Activated naive CD4-positive, alpha-beta T cell treated with Interleukin-2 at 50 U/mL for 16 hours (primary cell): ENCODE data around the gene DPPA4.
"Not testable (repeated sequence)": the region's sequence is repeated elsewhere in the genome, so short reads cannot be mapped to it uniquely, and the experiment has no call there.

Source experiments
- DNase-seq: peaks from one replicate; pipeline ENCODE4 v3.0.0-alpha.2; 2020

The DPPA4 gene

DNA sequence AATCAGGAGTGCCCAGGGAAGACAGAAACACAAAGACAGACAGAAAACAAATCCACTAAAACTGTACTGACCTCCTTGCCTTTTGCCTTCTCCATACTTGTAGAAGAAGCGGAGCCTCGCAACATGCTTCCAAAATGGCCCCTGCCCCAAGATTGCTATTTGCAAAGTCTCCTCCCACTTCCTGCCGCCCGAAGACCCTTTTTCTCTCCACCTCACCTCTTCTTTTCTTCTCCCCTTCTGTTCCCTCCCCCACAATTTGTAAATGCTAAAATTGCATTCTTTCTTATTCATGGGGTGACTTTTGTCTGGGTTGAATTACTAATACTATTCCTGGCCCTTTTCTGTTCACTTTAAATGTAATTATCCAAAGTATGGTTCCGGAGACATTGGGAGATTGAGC is at the start of gene DPPA4:
Gene DPPA4 (minus strand): TSS at position 154 of the 400 bp plus-strand sequence. CDS start 29 bp downstream, at position 125.
- DNase-seq, result no peak

GRCh38 chr3:109385442-109386318 is 48.3 kb upstream of the DPPA4 start:
- DNase-seq, result no peak

DNA sequence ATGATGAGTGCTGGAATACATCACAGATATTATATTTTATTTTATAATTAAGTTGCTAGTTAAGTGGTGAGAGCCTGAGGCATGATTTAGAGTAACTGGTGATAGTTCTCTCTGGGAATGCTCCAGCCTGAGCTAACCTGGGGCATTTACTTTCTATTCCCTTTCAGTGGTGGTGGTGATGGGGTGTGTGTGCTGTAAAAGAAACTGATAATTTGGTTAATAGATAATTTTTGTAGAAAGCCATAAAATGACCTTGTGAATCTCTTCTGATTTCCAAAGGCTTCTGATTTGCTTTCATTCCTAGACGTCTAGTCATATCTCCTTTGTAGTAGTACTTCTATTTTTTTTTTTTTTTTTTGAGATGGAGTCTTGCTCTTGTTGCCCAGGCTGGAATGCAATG is 46.8 kb upstream of the DPPA4 start:
- no peak for DNase-seq

DNA sequence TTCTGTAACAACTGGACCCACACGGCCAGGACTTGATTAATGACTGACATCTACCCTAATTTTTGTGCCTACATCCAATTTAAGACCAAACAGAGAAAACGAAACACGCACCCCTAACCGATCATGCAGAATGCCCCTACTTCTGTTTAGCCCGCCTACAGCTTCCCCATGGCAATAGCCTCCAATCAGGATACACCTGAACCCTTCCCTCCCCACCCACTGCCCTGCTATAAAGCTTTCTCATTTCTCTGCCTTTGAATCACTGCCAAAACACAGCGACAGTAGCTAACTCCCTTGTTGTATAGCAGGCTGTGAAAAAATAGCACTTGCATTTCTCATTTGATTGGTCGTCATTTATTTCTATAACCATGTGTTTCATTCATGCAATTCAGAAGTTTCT is 45.2 kb upstream of the DPPA4 start:
- no peak for DNase-seq

DNA sequence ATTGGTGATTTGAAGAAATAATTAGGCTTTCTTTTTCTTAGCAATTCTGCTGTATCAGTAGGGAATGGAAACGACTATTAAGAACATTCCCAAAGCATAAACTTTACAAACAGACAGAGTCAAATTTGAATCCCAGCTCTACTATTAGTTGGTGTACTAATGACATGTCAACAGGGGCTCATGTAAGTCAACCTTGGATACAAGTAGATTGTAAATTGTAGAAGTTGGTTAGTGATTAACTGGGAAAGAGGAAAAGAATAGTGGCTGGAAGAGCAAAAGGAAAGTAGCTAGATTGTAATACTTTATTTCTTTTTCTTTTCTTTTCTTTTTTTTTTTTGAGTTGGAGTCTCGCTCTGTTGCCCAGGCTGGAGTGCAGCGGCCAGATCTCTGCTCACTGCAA is 38.6 kb upstream of the DPPA4 start:
- DNase-seq, result no peak

GRCh38 chr3:109374434-109374833 is 37.1 kb upstream of the DPPA4 start:
- DNase-seq, result not testable (repeated sequence)

DNA sequence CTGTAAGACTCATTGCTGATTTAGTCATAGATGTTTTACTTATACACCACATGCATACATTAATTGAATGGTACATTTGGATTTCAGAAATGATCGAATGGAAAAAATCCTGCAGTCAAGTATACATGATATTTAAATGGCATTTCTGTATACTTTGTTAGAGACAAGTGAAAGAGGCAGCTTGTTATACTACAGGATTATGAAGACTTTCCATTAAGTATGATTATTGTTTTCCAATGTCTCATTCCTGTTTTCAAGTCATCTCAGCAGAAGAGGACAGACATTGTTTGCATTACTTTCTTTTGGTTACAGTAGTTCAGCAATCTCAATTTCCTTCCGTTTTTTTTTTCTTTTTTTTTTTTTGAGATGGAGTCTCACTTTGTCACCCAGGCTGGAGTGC is 36.6 kb upstream of the DPPA4 start:
- DNase-seq, result no peak

GRCh38 chr3:109372639-109373038 is 35.3 kb upstream of the DPPA4 start:
- no peak for DNase-seq

- no peak for DNase-seq
These were observed 32.2 kb upstream of the DPPA4 start for GRCh38 chr3:109369510-109369909.

- DNase-seq, result no peak
These were observed 26.7 kb upstream of the DPPA4 start for GRCh38 chr3:109364088-109364487.

- DNase-seq, result no peak
These were observed 26.3 kb upstream of the DPPA4 start for GRCh38 chr3:109363634-109364033.

GRCh38 chr3:109362823-109363222 is 25.5 kb upstream of the DPPA4 start:
- no peak for DNase-seq

GRCh38 chr3:109358809-109359208 is 21.5 kb upstream of the DPPA4 start:
- not testable (repeated sequence) for DNase-seq

DNA sequence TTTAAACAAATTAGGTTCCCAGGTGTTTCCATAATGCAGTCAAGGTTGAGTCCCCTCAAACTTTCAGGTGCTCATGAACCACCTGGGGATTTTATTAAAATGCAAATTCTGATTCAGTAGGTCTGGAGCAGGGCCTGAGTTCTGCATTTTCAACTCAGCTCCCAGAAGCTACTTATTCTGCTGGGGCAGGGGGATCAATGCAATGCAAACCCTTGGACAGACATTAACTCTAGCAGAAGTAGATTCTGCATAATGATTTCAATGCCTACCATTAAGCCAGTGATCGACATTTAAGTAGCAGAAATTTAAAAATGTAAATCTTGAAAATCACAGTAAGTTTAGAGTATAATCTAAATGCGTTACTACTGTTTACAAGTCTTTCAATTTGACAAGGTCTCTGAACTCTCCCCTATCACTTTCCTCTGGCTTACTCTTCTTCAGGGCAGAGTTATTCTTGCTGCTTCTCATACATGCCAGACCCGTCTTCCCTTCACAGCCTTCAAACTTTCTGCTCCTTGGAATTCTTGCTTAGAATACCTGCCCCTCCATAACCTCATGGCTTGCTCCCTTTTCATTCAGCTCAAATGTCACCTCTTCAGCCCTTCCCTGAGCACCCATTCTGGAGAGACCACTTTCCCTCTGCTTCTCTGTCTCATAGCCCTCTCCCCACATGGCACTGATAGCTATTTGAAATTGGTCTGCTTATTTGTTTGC is 19.3 kb upstream of the DPPA4 start:
- no peak for DNase-seq

- DNase-seq, result no peak
These were observed 18.5 kb upstream of the DPPA4 start for GRCh38 chr3:109355625-109356441.

GRCh38 chr3:109353057-109353456 is 15.7 kb upstream of the DPPA4 start:
- DNase-seq, result no peak

DNA sequence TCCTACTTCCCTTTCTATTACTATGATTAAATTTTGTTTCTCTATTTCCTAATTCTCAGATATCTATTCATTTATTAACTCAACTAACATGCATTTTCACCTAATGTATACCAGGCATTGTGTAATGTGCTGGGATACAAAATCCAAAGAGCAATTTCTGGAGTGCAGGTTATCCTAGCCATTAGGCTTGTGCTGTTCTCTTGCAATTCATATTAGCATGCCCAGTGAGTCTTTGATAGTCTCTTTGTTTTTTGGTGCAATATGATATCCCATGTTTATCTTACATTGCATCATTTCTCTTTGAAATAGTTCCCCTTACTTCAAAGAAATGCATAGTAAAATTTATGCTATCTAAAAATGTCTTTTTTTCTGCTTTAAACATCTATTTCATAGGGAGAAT is 13.9 kb upstream of the DPPA4 start:
- DNase-seq, result no peak

DNA sequence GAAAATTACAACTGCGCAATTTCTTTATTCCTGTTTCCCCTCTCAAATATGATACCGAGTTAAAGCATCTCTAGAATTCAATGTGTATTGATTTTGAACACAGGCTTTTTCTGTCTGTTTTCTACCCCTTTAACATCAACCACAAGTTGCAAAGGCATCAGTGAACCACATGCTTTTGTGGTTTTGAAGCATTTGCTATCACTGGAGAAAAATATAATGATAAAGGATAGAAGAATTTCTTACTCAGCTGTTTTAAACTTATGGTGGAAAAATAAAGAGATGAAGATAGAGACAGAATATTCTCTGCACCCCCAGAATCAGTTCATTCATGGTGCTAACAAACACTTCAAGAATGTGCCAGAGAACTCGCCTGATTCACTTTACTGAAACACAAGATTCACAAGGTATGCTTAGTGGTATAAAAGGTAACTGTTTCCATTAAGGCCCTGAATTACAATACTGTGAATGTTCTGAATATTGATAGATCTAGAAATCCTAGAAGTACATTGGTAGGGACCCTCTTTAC is 9.5 kb upstream of the DPPA4 start:
- DNase-seq, result no peak

GRCh38 chr3:109346099-109346498 is 8.8 kb upstream of the DPPA4 start:
- DNase-seq, result no peak

DNA sequence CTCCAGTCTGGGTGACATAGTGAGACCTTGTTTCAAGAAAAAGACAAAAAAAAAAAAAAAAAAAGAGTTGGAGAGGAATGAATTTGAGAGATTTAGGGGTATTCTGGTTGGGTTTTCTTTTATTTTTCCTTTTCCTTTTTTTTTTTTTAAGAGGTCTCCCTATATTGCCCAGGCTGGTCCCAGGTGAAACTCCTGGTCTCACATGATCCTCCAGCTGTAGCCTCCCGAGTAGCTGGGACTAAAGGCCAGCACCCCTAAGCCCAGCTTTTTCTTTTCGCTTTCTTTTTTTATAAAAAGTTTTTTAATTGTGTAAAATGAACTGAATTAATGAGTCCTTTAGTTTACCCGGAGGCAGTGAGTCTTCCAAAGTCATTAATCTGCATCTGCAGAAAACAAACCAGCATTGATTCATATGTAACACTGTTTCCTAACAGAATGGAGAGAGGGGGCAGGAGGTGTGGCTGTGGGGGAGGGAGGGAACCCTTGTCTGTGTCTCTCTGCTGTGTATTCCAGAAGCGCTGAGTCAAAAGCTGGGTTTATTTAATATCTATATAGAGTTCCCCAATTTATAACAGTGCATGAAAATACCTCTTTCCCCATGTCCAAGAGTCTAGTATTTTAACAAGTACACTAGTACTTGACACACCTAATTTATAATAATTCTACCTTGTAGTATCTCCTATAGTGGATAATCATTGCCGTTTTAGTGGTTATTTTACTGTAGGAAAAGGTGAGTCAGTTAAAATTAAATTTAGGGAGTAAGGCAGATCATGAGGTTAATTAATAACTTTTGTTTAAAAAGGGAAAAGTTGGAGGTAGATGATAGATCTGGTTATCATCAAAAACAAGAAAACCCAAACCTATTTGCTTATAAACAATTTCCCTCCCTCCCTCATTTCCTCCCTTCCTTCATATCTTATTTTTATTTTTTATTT is 2.6 kb upstream of the DPPA4 start:
- DNase-seq, result no peak

- DNase-seq, result no peak
These were observed 1.9 kb upstream of the DPPA4 start for GRCh38 chr3:109339197-109339596.

GRCh38 chr3:109338322-109338721 is 976 bp upstream of the DPPA4 start:
- DNase-seq, result no peak
